ENCODE measurements around the gene AMY1B. TPM values are rescaled to one million over a fixed set of nuclear protein-coding genes. Genes with fewer than 3 reads are reported as not detected.

AMY1B gene
- total RNA-seq (2022; extraction: Qiagen RNA extraction): not detected in 5 replicates

GRCh38 chr1:103696110-103696509 is at the start of gene AMY1B:
Gene AMY1B (minus strand): TSS chr1:103696210. CDS start chr1:103695639, 571 bp downstream.

DNA sequence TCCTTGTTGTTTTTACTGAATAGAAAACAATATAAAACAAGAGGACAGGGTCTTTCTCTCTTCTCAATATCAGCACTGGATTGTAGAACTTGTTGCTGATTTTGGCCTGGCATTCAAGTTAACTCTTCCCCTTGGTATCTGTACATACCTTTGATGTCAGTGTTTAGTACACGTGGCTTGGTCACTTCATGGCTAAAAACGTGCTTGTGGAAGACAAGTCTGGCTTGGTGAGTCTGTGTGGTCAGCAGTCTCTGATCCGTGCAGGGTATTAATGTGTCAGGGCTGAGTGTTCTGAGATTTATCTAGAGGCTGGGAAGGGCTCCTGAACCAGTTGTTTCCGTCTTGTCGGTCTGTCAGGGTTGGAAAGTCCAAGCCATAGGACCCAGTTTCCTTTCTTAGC is 40.5 kb downstream of the AMY1B start, which contains the start of gene AMY1A:
AMY1A (plus strand) TSS at position 301 of the 400 bp plus-strand sequence. CDS start 571 bp downstream, outside the sequence.

Other genes with a start within 250 kb of the AMY1B start
- 5.2 to 6.4 TPM (median 5.3 TPM) in 5 replicates for gene RNPC3, start 170.5 kb downstream of the AMY1B start, total RNA-seq (2022; extraction: Qiagen RNA extraction)
- gene AMY2B, start 124.6 kb downstream of the AMY1B start, total RNA-seq (2022; extraction: Qiagen RNA extraction): 0.40 to 0.63 TPM (median 0.56 TPM) in 5 replicates
- not detected in 5 replicates for gene AMY2A, start 78.8 kb downstream of the AMY1B start, total RNA-seq (2022; extraction: Qiagen RNA extraction)
- gene AMY1A, start 40.5 kb downstream of the AMY1B start, total RNA-seq (2022; extraction: Qiagen RNA extraction): not detected in 5 replicates
- gene AMY1C, start 53.7 kb upstream of the AMY1B start, total RNA-seq (2022; extraction: Qiagen RNA extraction): not detected in 5 replicates

Data from A549 treated with Mapracorat at 1 μM for 4 hours (cell line).